ENCODE results near the gene CABLES1. TPM values are rescaled to one million over a fixed set of nuclear protein-coding genes. Genes with fewer than 3 reads are reported as not detected.
A peak's percentile ranks its signal among the peaks of the same experiment; 100 is the strongest.
"Not testable (repeated sequence)": the region's sequence is repeated elsewhere in the genome, so short reads cannot be mapped to it uniquely, and the experiment has no call there.

Gene CABLES1
- total RNA-seq, 1 donor from 2014 or later = 12.7 TPM

- TF ChIP-seq CTCF (IDR thresholded peaks at IDR 0.05; ENCODE audit: unreplicated experiment) = no peak
- H3K9me3 Mint-ChIP-seq = peaks cover 10% of the 10 kb centered on the region
- DNase-seq (ENCODE audit: low spot score in 2 of 2, unreplicated experiment in 2 of 2) = no peak
- H3K36me3 Mint-ChIP-seq = no peaks in the 10 kb centered on the region
- H3K4me3 Mint-ChIP-seq = no peak overlapping the region
- H3K4me1 Mint-ChIP-seq = peaks cover 42% of the 10 kb centered on the region
- no peaks in the 10 kb centered on the region for H3K27me3 Mint-ChIP-seq (ENCODE audit: low read depth)
- H3K27ac Mint-ChIP-seq = peak overlapping the region; percentile 93
These were observed 27.6 kb upstream of the CABLES1 start for GRCh38 chr18:23107718-23108117.

- Mint-ChIP-seq H3K27ac (no peak overlapping the region), H3K36me3 (no peaks in the 10 kb centered on the region), H3K27me3 (ENCODE audit: low read depth) (no peaks in the 10 kb centered on the region), H3K4me3 (no peak overlapping the region), H3K9me3 (peaks cover 10% of the 10 kb centered on the region), H3K4me1 (peaks cover 36% of the 10 kb centered on the region)
- no peak for DNase-seq (ENCODE audit: low spot score in 2 of 2, unreplicated experiment in 2 of 2)
- no peak for TF ChIP-seq CTCF (IDR thresholded peaks at IDR 0.05; ENCODE audit: unreplicated experiment)
These were observed 26.8 kb upstream of the CABLES1 start for GRCh38 chr18:23108496-23108895.

GRCh38 chr18:23109163-23109562 is 26.1 kb upstream of the CABLES1 start:
- not testable (repeated sequence) for H3K4me3 Mint-ChIP-seq; H3K27me3 Mint-ChIP-seq (ENCODE audit: low read depth); H3K27ac Mint-ChIP-seq; DNase-seq (ENCODE audit: low spot score in 2 of 2, unreplicated experiment in 2 of 2); H3K9me3 Mint-ChIP-seq; H3K36me3 Mint-ChIP-seq
- peaks cover 39% of the 10 kb centered on the region for H3K4me1 Mint-ChIP-seq

GRCh38 chr18:23113576-23113975 is 21.7 kb upstream of the CABLES1 start:
- no peak overlapping the region for H3K4me3 Mint-ChIP-seq
- H3K4me1 Mint-ChIP-seq = peaks cover 13% of the 10 kb centered on the region
- H3K36me3 Mint-ChIP-seq = no peaks in the 10 kb centered on the region
- no peak for DNase-seq (ENCODE audit: low spot score in 2 of 2, unreplicated experiment in 2 of 2)
- H3K9me3 Mint-ChIP-seq = peaks cover 10% of the 10 kb centered on the region
- no peak overlapping the region for H3K27ac Mint-ChIP-seq
- no peak for TF ChIP-seq CTCF (IDR thresholded peaks at IDR 0.05; ENCODE audit: unreplicated experiment)
- H3K27me3 Mint-ChIP-seq (ENCODE audit: low read depth) = no peaks in the 10 kb centered on the region

- H3K4me3 Mint-ChIP-seq = no peak overlapping the region
- no peak overlapping the region for H3K27ac Mint-ChIP-seq
- peaks cover 10% of the 10 kb centered on the region for H3K9me3 Mint-ChIP-seq
- H3K36me3 Mint-ChIP-seq = no peaks in the 10 kb centered on the region
- no peak for DNase-seq (ENCODE audit: low spot score in 2 of 2, unreplicated experiment in 2 of 2)
- H3K4me1 Mint-ChIP-seq = peaks cover 11% of the 10 kb centered on the region
- no peak for TF ChIP-seq CTCF (IDR thresholded peaks at IDR 0.05; ENCODE audit: unreplicated experiment)
- H3K27me3 Mint-ChIP-seq (ENCODE audit: low read depth) = no peaks in the 10 kb centered on the region
These were observed 21.0 kb upstream of the CABLES1 start for GRCh38 chr18:23114171-23114881.

- no peak for TF ChIP-seq CTCF (IDR thresholded peaks at IDR 0.05; ENCODE audit: unreplicated experiment)
These were observed 20.4 kb upstream of the CABLES1 start for GRCh38 chr18:23114911-23115310.

More at GRCh38 chr18:23114911-23115310, 20.4 kb upstream of the CABLES1 start:
- DNase-seq (ENCODE audit: low spot score in 2 of 2, unreplicated experiment in 2 of 2) = no peak
- Mint-ChIP-seq H3K27me3 (ENCODE audit: low read depth) (no peaks in the 10 kb centered on the region), H3K4me3 (no peak overlapping the region), H3K27ac (no peak overlapping the region), H3K36me3 (no peaks in the 10 kb centered on the region), H3K4me1 (peaks cover 11% of the 10 kb centered on the region), H3K9me3 (peaks cover 10% of the 10 kb centered on the region)

Data from mesothelial cell of epicardium (in vitro differentiated cells).